GM18520 (cell line): Measurements from ENCODE around the gene DMRTC1.
"Not testable (repeated sequence)": the region's sequence is repeated elsewhere in the genome, so short reads cannot be mapped to it uniquely, and the experiment has no call there.

Experiments used
- ATAC-seq: cut with Tn5 transposase; IDR thresholded peaks from one replicate; pipeline ENCODE4 v1.9.1; 2021; ENCODE audit not compliant: unreplicated experiment

DMRTC1 gene

GRCh38 chrX:72943819-72944169 lies at the start of gene DMRTC1:
Gene DMRTC1, minus strand, starts transcription at chrX:72943837. Its CDS starts 68,143 bp downstream, at chrX:72875694.
- ATAC-seq = not testable (repeated sequence)

- ATAC-seq = not testable (repeated sequence)
Measured at GRCh38 chrX:72980894-72981469, 37.3 kb upstream of the DMRTC1 start.

GRCh38 chrX:72974885-72975284 lies 31.2 kb upstream of the DMRTC1 start:
- not testable (repeated sequence) for ATAC-seq

GRCh38 chrX:72971859-72972258 lies 28.2 kb upstream of the DMRTC1 start:
- ATAC-seq = not testable (repeated sequence)

GRCh38 chrX:72959971-72960370 lies 16.3 kb upstream of the DMRTC1 start:
- not testable (repeated sequence) for ATAC-seq

- not testable (repeated sequence) for ATAC-seq
Measured at GRCh38 chrX:72943035-72943818, 410 bp downstream of the DMRTC1 start.

GRCh38 chrX:72942272-72942671 lies 1.4 kb downstream of the DMRTC1 start:
- ATAC-seq = not testable (repeated sequence)

- ATAC-seq = not testable (repeated sequence)
Measured at GRCh38 chrX:72937906-72938305, 5.7 kb downstream of the DMRTC1 start, which contains the start of gene FAM236A. Gene FAM236A, plus strand, starts transcription at chrX:72938206. Its CDS starts 57 bp downstream, at chrX:72938263.

- not testable (repeated sequence) for ATAC-seq
Measured at GRCh38 chrX:72936882-72937455, 6.7 kb downstream of the DMRTC1 start.

GRCh38 chrX:72936455-72936854 lies 7.2 kb downstream of the DMRTC1 start:
- not testable (repeated sequence) for ATAC-seq

- ATAC-seq = not testable (repeated sequence)
Measured at GRCh38 chrX:72932283-72932682, 11.4 kb downstream of the DMRTC1 start.

- ATAC-seq = not testable (repeated sequence)
Measured at GRCh38 chrX:72916096-72916495, 27.5 kb downstream of the DMRTC1 start.

- not testable (repeated sequence) for ATAC-seq
Measured at GRCh38 chrX:72912315-72912714, 31.3 kb downstream of the DMRTC1 start, which contains the start of gene FAM236C. Gene FAM236C, plus strand, starts transcription at chrX:72912615. Its CDS starts 100 bp downstream, at chrX:72912715.

GRCh38 chrX:72889740-72890139 lies 53.9 kb downstream of the DMRTC1 start:
- ATAC-seq = not testable (repeated sequence)

- not testable (repeated sequence) for ATAC-seq
Measured at GRCh38 chrX:72882898-72883297, 60.7 kb downstream of the DMRTC1 start.

GRCh38 chrX:72837532-72837931 lies 106.1 kb downstream of the DMRTC1 start:
- ATAC-seq = not testable (repeated sequence)

- ATAC-seq = not testable (repeated sequence)
Measured at GRCh38 chrX:72830701-72831100, 112.9 kb downstream of the DMRTC1 start.
